Measurements from ENCODE around the gene VTI1A. TPM values are rescaled to one million over a fixed set of nuclear protein-coding genes. Genes with fewer than 3 reads are reported as not detected.

The VTI1A gene
- total RNA-seq, 1 donor from 2014 or later: 35.2 TPM

DNA sequence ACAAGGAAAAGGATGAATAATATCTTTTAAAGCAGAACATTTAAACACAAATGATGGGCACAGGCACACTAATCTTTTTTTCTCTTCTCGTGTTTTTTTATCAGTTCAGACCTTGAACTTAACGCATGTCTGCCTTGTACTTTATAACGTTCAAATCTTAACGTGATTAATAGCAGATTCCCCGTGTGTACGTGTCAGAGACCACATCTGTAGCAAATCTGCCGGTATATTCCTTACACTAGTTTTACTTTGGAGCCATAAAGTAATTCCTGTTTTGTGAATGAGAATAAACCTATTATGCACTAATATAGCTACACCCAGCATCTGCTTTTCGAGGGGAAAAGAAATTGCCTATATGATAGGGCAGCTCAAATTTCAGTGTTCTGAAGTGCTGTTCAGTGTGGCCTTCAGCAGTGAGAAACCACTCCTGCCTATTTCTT is 337.0 kb downstream of the VTI1A start:
- H3K4me1 Mint-ChIP-seq: no peaks in the 10 kb centered on the region
- no peaks in the 10 kb centered on the region for H3K36me3 Mint-ChIP-seq (ENCODE audit: low read depth)
- H3K27ac Mint-ChIP-seq: no peak overlapping the region
- no peak for DNase-seq
- no peak overlapping the region for H3K4me3 Mint-ChIP-seq
- H3K27me3 Mint-ChIP-seq: no peaks in the 10 kb centered on the region
- intact Hi-C loops (cut with micrococcal nuclease): no loop called here
- peaks cover under 1% of the 10 kb centered on the region for H3K9me3 Mint-ChIP-seq

DNA sequence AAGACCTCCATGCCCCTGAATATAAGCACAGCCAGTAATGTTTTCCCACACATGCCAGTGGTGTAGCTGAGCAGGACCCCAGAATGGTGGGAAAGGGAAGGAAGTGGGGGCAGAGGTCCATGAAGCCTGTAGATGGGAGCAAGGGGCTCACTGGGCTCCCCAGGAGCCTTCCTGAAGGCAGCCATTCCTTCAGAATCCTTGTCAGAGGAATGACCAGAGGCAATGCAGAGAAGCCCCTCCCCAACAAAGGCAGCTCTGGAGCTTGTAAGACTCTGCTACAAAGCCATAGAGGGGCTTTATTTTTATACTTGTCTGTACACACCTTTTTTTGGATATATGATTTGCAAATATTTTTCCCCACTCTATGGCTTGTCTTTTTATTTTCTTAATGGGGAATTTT is 338.1 kb downstream of the VTI1A start:
- Mint-ChIP-seq H3K27me3 (no peaks in the 10 kb centered on the region), H3K4me1 (no peaks in the 10 kb centered on the region), H3K9me3 (peaks cover 10% of the 10 kb centered on the region), H3K36me3 (ENCODE audit: low read depth) (no peaks in the 10 kb centered on the region), H3K4me3 (no peak overlapping the region), H3K27ac (no peak overlapping the region)
- intact Hi-C loops (cut with micrococcal nuclease): no loop called here
- DNase-seq: no peak

DNA sequence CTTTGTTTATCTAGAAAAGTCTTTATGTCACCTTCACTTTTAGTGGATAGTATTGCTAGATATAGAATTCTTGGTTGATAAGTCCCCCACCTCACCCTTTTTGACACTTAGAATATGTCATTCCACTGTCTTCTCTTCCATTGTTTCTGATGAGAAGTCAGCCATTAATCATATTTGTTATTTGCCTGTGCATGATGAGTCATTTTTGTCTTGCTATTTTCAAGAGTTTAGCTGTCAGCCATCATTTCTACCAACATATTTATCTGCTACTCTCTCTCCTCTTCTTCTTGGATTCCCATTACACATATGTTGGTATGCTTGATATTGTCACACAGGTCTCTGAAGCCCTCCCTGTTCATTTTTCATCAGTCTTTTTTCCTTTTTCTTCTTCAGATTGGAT is 342.2 kb downstream of the VTI1A start:
- Mint-ChIP-seq H3K27me3 (no peaks in the 10 kb centered on the region), H3K4me3 (no peak overlapping the region), H3K27ac (no peak overlapping the region), H3K9me3 (peaks cover 11% of the 10 kb centered on the region), H3K4me1 (no peaks in the 10 kb centered on the region), H3K36me3 (ENCODE audit: low read depth) (no peaks in the 10 kb centered on the region)
- intact Hi-C loops (cut with micrococcal nuclease): no loop called here
- no peak for DNase-seq

DNA sequence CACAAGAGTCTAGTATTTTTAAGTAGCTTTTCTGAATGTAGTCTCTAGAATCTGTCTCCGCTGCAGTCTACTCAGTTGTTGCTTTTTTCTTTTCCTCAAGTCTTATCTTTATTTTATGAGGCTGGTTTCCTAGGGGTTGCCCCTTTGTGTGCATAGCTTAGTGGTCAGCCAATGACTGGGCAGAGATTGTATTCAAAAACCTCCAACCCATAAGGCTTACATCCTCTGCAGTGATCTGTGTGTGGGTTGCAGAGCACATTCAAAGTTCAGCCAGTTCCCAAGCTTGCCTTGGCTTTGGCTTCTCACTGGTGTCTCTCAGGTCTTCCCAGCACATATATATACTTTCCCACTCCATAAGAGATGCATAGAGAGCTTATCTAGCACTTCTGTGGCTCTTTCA is 343.0 kb downstream of the VTI1A start:
- no peak for DNase-seq
- Mint-ChIP-seq H3K36me3 (ENCODE audit: low read depth) (no peaks in the 10 kb centered on the region), H3K27ac (no peak overlapping the region), H3K27me3 (no peaks in the 10 kb centered on the region), H3K4me1 (no peaks in the 10 kb centered on the region), H3K9me3 (peaks cover 11% of the 10 kb centered on the region), H3K4me3 (no peak overlapping the region)
- intact Hi-C loops (cut with micrococcal nuclease): no loop called here

DNA sequence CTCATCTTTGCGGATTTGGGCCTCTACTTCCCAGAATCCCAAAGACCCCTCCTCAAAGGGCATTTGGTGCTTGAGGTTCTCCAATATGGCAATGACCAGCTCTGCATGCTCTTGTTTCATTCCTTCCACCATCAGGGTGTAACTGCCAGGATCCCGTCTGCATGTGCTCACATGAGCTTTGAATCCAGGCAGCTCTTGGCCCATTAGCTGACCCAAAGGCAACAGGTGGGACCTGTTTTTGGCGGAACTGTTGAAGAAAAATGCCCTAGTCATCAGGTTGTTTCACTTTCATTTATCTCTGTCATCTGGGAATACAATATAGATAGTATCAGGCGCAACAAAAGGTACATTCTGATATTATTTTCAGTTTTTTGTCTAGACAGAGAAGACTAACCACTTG is 343.9 kb downstream of the VTI1A start:
- DNase-seq: no peak
- intact Hi-C loops (cut with micrococcal nuclease): no loop called here
- Mint-ChIP-seq H3K4me1 (no peaks in the 10 kb centered on the region), H3K27me3 (no peaks in the 10 kb centered on the region), H3K27ac (no peak overlapping the region), H3K9me3 (peaks cover 11% of the 10 kb centered on the region), H3K36me3 (ENCODE audit: low read depth) (no peaks in the 10 kb centered on the region), H3K4me3 (no peak overlapping the region)

DNA sequence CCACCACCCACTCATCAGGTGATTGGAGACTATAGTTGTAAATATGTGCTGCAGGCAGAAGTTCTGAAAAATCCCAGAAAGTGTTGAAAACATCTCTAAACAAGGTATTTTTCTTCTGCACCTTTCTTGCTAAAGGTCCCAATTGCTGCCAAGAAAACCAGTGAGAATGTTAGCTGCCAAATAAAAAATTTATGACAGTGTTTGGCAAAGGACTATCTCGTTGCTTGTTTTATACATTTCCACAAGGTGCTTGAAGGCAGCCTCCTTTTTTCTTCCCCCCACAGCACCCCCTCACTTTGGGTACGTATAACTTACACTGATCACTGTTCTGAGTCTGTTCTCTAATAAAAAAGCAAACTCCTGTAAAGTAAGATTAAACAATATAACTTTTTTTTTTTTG is 344.4 kb downstream of the VTI1A start:
- H3K36me3 Mint-ChIP-seq (ENCODE audit: low read depth): no peaks in the 10 kb centered on the region
- H3K4me3 Mint-ChIP-seq: no peak overlapping the region
- H3K27me3 Mint-ChIP-seq: no peaks in the 10 kb centered on the region
- intact Hi-C loops (cut with micrococcal nuclease): no loop called here
- peaks cover 11% of the 10 kb centered on the region for H3K9me3 Mint-ChIP-seq
- no peaks in the 10 kb centered on the region for H3K4me1 Mint-ChIP-seq
- DNase-seq: no peak
- H3K27ac Mint-ChIP-seq: no peak overlapping the region

DNA sequence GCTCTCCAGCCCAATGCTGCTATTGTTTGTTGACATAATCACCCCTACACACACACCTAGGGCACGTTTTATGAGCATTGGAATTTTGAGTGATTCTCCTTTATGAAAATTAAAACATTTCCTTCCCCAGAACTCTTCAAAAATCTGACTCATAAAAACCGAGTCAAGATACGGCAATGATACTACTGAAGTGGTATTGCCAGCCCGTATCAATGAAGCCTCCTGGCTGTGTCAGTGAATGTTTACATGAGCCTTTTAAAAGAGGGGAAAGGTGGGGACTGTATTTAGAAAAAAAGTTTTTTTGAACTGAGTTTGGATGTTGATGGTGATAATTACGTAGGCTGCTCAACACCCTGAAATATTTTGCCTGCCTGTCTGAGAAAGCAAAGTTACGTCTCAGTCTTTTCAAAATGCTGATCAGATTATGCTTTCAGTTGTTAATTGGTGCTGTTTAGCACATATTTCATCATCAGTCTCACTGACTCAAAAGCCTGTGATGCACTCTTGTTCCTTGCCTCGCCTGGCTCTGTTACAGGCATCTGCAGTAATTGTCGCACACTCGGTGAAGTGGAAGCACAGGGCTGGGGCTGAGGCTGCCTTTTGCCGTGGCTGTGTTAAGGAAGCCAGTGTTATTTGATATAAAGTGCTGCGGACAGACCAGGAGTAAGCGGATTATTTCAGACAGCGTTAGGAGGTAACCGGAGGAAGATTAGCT is 345.6 kb downstream of the VTI1A start:
- Mint-ChIP-seq H3K9me3 (peaks cover 11% of the 10 kb centered on the region), H3K36me3 (ENCODE audit: low read depth) (no peaks in the 10 kb centered on the region), H3K4me1 (no peaks in the 10 kb centered on the region), H3K27ac (no peak overlapping the region), H3K27me3 (no peaks in the 10 kb centered on the region), H3K4me3 (no peak overlapping the region)
- no peak for DNase-seq
- intact Hi-C loops (cut with micrococcal nuclease): no loop called here

DNA sequence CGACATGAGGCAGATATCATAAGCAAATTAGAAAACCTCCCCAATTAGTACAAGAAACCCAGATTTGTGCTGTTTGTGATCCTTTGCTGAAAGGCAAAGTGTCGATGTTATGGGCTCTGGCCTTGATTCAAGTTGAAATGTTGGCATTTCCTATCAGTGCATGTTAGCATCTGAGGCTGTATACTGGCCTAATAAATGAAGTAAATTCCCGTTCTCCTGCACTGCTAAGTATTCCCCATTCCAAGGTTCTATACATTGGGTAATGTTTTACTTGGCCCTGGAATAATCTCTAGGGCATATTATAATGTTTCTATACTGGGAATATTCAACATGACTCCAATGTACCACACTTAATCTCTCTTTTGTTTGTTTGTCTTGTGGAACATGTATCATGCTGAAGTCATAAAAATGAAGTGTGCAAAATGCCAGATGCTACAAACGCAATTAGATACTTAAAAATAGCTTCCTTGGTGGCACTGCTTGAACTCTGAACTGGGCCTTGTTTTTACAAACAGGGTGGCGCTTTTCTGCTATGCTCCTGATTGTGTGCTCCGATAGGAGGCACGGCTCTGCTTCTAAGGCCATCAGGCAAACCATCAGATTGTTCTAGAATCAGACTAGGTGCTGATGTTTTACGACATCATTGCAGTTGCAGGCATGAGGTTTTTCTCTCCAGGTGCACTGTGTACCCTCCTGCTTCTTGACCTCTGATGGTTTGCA is 346.3 kb downstream of the VTI1A start:
- DNase-seq: no peak
- Mint-ChIP-seq H3K9me3 (peaks cover 11% of the 10 kb centered on the region), H3K36me3 (ENCODE audit: low read depth) (no peaks in the 10 kb centered on the region), H3K27me3 (no peaks in the 10 kb centered on the region), H3K27ac (no peak overlapping the region), H3K4me3 (no peak overlapping the region), H3K4me1 (no peaks in the 10 kb centered on the region)
- intact Hi-C loops (cut with micrococcal nuclease): no loop called here

DNA sequence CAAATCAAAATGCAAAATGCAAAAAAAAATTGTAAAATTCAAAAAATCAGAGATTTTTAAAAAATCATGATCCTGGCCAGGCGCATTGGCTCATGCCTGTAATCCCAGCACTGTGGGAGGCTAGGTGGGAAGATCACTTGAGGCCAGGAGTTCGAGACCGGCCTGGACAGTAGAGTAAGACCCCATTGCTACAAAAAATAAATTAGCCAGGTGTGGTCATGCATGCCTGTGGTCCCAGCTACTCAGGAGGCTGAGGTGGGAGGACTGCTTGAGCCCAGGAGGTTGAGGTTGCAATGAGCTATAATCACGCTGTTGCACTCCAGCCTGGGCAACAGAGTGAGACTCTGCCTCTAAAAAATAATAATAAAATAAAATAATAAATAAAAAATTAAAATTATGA is 347.2 kb downstream of the VTI1A start:
- no peaks in the 10 kb centered on the region for H3K36me3 Mint-ChIP-seq (ENCODE audit: low read depth)
- no peaks in the 10 kb centered on the region for H3K4me1 Mint-ChIP-seq
- H3K4me3 Mint-ChIP-seq: no peak overlapping the region
- intact Hi-C loops (cut with micrococcal nuclease): no loop called here
- H3K9me3 Mint-ChIP-seq: peaks cover 9% of the 10 kb centered on the region
- no peak overlapping the region for H3K27ac Mint-ChIP-seq
- no peaks in the 10 kb centered on the region for H3K27me3 Mint-ChIP-seq
- DNase-seq: no peak

DNA sequence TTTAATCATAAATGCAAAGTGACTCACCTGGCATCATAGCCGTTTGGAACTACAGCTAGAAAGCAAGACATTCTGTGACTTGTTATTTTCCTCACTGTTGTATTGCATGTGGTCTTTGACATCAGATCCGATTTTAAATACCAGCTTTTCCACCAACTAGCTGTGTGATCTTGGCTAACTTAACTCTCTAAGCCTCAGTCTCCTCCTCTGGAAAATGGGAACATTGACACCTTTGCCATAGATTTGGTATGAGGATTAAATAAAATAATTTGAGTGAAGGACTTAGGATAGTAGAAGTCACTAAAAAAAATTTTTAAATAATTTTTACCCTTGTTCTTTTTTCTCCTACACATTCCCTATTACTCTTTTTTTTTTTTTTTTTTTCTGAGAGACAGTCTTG is 348.1 kb downstream of the VTI1A start:
- H3K27ac Mint-ChIP-seq: no peak overlapping the region
- no peak for DNase-seq
- H3K36me3 Mint-ChIP-seq (ENCODE audit: low read depth): no peaks in the 10 kb centered on the region
- intact Hi-C loops (cut with micrococcal nuclease): no loop called here
- H3K9me3 Mint-ChIP-seq: peaks cover under 1% of the 10 kb centered on the region
- no peaks in the 10 kb centered on the region for H3K4me1 Mint-ChIP-seq
- no peak overlapping the region for H3K4me3 Mint-ChIP-seq
- H3K27me3 Mint-ChIP-seq: no peaks in the 10 kb centered on the region

DNA sequence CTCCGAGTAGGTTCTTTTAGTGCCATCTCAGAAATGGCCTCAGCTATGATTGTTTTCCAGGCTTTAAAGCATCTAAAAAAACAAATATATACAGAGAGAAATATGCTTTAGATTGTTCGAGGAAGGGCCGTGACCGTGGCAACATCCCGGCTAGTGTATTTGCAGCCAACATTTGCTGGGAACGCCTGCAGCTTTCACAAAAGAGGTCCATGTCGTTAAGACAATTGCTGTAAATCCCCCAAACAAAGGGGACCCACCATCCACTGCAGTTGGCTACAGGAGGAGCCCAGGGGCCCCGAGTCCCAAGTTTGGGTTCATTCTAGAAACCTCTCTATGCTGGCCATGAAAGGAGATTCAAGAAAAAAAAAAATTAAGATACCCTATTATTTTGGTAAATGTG is 350.2 kb downstream of the VTI1A start:
- H3K27me3 Mint-ChIP-seq: no peaks in the 10 kb centered on the region
- H3K36me3 Mint-ChIP-seq (ENCODE audit: low read depth): no peaks in the 10 kb centered on the region
- H3K9me3 Mint-ChIP-seq: no peaks in the 10 kb centered on the region

DNA sequence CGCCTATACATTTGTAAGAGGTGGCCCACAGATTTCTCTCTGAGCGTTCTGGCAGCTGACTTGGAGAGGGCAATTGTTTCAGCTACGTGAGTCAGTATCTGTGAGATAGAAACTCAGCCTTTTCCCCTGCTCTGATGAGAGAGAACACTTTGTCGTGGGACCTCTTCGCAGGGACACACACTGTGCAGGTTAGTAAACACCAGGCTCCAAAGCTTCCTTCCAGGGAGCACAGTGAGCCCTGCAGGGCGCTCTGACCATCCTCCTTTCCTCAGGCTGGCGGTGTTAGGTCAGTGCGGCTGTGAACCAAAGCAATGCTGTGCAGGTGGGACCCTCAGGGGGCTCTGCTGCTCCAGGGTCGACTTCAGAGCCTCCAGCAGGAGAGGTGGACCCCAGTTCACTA is 350.8 kb downstream of the VTI1A start:
- Mint-ChIP-seq H3K36me3 (ENCODE audit: low read depth) (no peaks in the 10 kb centered on the region), H3K27ac (no peak overlapping the region)
- intact Hi-C loops (cut with micrococcal nuclease): no loop called here

More for the DNA sequence above, 350.2 kb downstream of the VTI1A start:
- Mint-ChIP-seq H3K4me3 (no peak overlapping the region), H3K4me1 (no peaks in the 10 kb centered on the region), H3K27ac (no peak overlapping the region)
- DNase-seq: no peak
- intact Hi-C loops (cut with micrococcal nuclease): no loop called here

DNA sequence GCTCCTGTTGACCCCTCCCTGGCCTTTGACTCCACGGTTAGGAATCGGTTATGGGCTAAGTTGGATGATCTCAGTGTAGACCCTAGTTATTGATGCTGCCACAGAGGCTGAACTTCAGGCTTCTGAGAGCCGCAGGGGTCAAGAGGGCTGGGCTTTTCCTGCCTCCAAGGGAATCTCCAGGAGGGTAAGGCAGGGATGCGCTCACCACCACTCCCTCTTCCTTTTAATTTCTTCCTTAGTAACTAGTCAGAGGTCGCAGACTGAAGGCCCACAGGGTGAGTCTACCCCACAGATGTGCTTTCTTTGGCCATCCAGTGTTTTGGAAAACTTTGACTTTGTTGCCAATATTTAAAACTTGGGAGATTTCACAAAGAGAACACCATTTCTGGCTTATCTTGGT is 352.0 kb downstream of the VTI1A start:
- Mint-ChIP-seq H3K27me3 (no peaks in the 10 kb centered on the region), H3K36me3 (ENCODE audit: low read depth) (no peaks in the 10 kb centered on the region), H3K4me3 (no peak overlapping the region), H3K4me1 (no peaks in the 10 kb centered on the region), H3K27ac (no peak overlapping the region), H3K9me3 (no peaks in the 10 kb centered on the region)
- DNase-seq: no peak
- intact Hi-C loops (cut with micrococcal nuclease): no loop called here

More for the DNA sequence above, 350.8 kb downstream of the VTI1A start:
- Mint-ChIP-seq H3K4me1 (no peaks in the 10 kb centered on the region), H3K27me3 (no peaks in the 10 kb centered on the region), H3K9me3 (no peaks in the 10 kb centered on the region), H3K4me3 (no peak overlapping the region)
- DNase-seq: no peak

DNA sequence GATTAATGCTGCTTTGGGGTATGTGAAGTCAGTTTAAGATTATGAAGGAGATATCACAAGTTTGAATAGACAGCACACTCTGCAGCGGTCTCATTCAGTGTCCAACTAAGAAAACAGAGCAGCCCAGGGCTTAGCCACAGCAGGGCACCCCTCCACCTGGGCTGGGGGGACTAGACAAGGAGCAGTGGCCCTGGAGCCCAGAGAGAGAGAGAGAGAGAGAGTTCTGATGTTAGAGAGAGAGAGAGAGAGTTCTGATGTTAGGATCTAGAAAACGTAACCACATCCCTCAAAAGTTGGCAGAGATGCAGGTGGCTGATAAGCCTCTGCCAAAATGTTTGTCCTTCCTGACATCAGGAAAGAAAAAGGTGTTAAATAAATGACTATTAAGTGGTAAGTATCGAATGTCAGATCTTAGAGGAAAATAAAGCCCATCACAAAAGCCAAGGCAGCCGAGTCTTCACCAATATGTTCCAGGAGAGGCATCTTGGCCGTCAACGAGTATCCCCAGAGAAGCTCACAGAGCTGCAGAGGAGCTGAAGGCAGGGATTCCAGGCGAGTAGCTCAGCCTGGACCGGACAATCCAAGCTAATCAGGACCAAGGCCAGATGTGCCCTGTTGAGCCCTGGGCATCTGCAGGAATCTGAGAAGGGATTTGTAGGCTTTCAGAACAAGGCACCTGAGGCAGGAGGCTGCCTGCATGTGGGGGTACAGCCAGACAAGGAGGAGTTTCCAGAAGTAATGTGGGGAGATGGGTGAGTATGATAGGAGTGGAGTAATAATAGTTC is 352.9 kb downstream of the VTI1A start:
- intact Hi-C loops (cut with micrococcal nuclease): no loop called here
- H3K27ac Mint-ChIP-seq: no peak overlapping the region
- H3K9me3 Mint-ChIP-seq: no peaks in the 10 kb centered on the region
- DNase-seq: no peak
- H3K27me3 Mint-ChIP-seq: no peaks in the 10 kb centered on the region
- H3K36me3 Mint-ChIP-seq (ENCODE audit: low read depth): no peaks in the 10 kb centered on the region
- H3K4me3 Mint-ChIP-seq: no peak overlapping the region
- H3K4me1 Mint-ChIP-seq: no peaks in the 10 kb centered on the region
